ENCODE data around the gene GNB3.

GNB3 gene

GRCh38 chr12:6826734-6827436, 13.8 kb upstream of the GNB3 start:
- H4K20me1 ChIP-seq (ENCODE audit: insufficient read depth): no peaks in the 10 kb centered on the region
- no peaks in the 10 kb centered on the region for H3K79me2 ChIP-seq (ENCODE audit: insufficient read depth, low read depth)
- H3K27me3 ChIP-seq (ENCODE audit: insufficient read depth, low read depth): peaks cover 77% of the 10 kb centered on the region
- no peak overlapping the region for H3K9ac ChIP-seq
- H3K36me3 ChIP-seq (ENCODE audit: insufficient read depth): no peaks in the 10 kb centered on the region
- H3K4me2 ChIP-seq: no peak overlapping the region
- peaks cover 6% of the 10 kb centered on the region for H3K4me1 ChIP-seq (ENCODE audit: low read depth, poor library complexity, severe bottlenecking)
- H2AFZ ChIP-seq (ENCODE audit: low read depth): no peak overlapping the region
- no peak overlapping the region for H3K27ac ChIP-seq
- no peak overlapping the region for H3K4me3 ChIP-seq (IDR thresholded peaks at IDR 0.05; ENCODE audit: insufficient read depth, low read depth, low read length)
- TF ChIP-seq CTCF (conservative IDR thresholded peaks at IDR 0.05; ENCODE audit: low read depth, low read length): no peak

GRCh38 chr12:6827437-6827911, 13.3 kb upstream of the GNB3 start:
- no peak overlapping the region for H2AFZ ChIP-seq (ENCODE audit: low read depth)
- no peak overlapping the region for H3K9ac ChIP-seq
- H3K36me3 ChIP-seq (ENCODE audit: insufficient read depth): no peaks in the 10 kb centered on the region
- no peaks in the 10 kb centered on the region for H3K79me2 ChIP-seq (ENCODE audit: insufficient read depth, low read depth)
- H3K4me1 ChIP-seq (ENCODE audit: low read depth, poor library complexity, severe bottlenecking): peaks cover 6% of the 10 kb centered on the region
- H3K27me3 ChIP-seq (ENCODE audit: insufficient read depth, low read depth): peaks cover 77% of the 10 kb centered on the region
- no peak for TF ChIP-seq CTCF (conservative IDR thresholded peaks at IDR 0.05; ENCODE audit: low read depth, low read length)
- no peaks in the 10 kb centered on the region for H4K20me1 ChIP-seq (ENCODE audit: insufficient read depth)
- no peak overlapping the region for H3K4me2 ChIP-seq
- no peak overlapping the region for H3K4me3 ChIP-seq (IDR thresholded peaks at IDR 0.05; ENCODE audit: insufficient read depth, low read depth, low read length)
- no peak overlapping the region for H3K27ac ChIP-seq

- no peak for TF ChIP-seq CTCF (conservative IDR thresholded peaks at IDR 0.05; ENCODE audit: low read depth, low read length)
- Histone ChIP-seq H3K79me2 (ENCODE audit: insufficient read depth, low read depth) (no peaks in the 10 kb centered on the region), H3K27ac (no peak within 1 kb of the TSS), H3K27me3 (ENCODE audit: insufficient read depth, low read depth) (peaks cover 73% of the 10 kb centered on the region), H4K20me1 (ENCODE audit: insufficient read depth) (no peaks in the 10 kb centered on the region), H3K4me1 (ENCODE audit: low read depth, poor library complexity, severe bottlenecking) (peaks cover 6% of the 10 kb centered on the region), H3K4me3 (IDR thresholded peaks at IDR 0.05; ENCODE audit: insufficient read depth, low read depth, low read length) (no peak within 1 kb of the TSS), H2AFZ (ENCODE audit: low read depth) (no peak within 1 kb of the TSS), H3K36me3 (ENCODE audit: insufficient read depth) (no peaks in the 10 kb centered on the region), H3K4me2 (no peak within 1 kb of the TSS), H3K9ac (no peak within 1 kb of the TSS)
Observed at GRCh38 chr12:6827982-6828780, 12.5 kb upstream of the GNB3 start, which contains the start of gene P3H3. Gene P3H3 (plus strand): TSS chr12:6828407. CDS start chr12:6828441, 34 bp downstream.

- no peak overlapping the region for H2AFZ ChIP-seq (ENCODE audit: low read depth)
Observed at GRCh38 chr12:6828781-6829535, 11.8 kb upstream of the GNB3 start.

More at GRCh38 chr12:6828781-6829535, 11.8 kb upstream of the GNB3 start:
- H3K79me2 ChIP-seq (ENCODE audit: insufficient read depth, low read depth): no peaks in the 10 kb centered on the region
- TF ChIP-seq CTCF (conservative IDR thresholded peaks at IDR 0.05; ENCODE audit: low read depth, low read length): no peak
- H3K4me1 ChIP-seq (ENCODE audit: low read depth, poor library complexity, severe bottlenecking): peaks cover 6% of the 10 kb centered on the region
- no peak overlapping the region for H3K4me2 ChIP-seq
- H3K27ac ChIP-seq: no peak overlapping the region
- H4K20me1 ChIP-seq (ENCODE audit: insufficient read depth): no peaks in the 10 kb centered on the region
- no peak overlapping the region for H3K9ac ChIP-seq
- H3K36me3 ChIP-seq (ENCODE audit: insufficient read depth): no peaks in the 10 kb centered on the region
- H3K27me3 ChIP-seq (ENCODE audit: insufficient read depth, low read depth): peaks cover 69% of the 10 kb centered on the region
- no peak overlapping the region for H3K4me3 ChIP-seq (IDR thresholded peaks at IDR 0.05; ENCODE audit: insufficient read depth, low read depth, low read length)
